Measurements from ENCODE around the gene LRMDA.

LRMDA gene

DNA sequence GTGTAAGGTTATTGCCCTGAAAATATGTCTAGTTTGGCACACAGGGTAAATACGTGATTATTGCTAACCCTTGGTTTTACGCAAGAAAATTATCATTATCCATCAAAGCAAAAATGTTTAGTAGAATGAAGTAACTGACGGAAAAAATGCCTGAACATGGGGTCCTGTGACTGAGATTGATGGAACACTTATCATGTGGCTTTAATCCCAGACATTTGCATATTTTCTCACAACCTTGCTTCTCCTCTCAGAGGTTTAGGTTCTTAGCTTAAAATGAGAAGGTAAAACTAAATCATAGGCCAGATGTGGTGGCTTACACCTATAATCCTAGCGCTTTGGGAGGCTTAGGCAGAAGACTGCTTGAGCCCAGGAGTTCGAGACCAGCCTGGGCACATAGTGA is 1010.7 kb downstream of the LRMDA start:
- DNase-seq (ENCODE audit: low read depth in 2 of 3, low spot score in 1 of 3): no peak

DNA sequence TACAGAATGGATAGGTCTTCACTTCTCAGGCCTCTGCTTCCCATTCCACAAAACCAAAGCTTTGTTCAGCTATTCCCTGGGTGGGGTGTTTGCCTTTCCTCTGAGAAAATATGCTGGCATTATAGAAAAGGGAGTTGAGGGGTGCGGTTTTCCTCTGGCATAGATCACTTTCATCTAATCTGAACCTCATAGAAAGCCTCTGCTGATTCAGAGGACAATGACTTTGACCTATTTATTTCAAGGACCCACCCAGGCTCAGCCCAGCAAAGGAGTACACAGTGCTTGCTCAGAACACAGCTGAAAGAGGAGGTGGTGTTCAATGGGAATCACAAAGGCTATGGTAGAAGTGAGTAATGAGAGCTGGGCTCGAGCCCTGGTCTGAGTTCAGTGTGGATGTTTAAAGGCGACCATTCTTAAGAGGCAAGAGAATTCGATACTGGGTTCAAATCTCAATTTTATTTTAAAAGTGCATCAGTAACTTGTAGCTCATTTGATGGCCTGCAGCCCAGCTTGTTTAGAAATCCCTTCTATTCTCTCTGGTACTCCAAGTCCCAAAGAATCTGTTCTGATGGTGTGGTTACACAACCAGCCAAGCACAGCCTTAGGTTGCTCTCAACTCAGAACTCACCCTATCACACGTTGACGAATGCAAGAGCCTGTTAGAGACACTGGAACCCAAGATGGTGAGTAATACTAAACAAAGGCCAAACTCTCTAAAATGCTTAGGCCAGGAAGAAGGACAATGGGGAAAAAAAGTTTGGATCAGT is 1012.8 kb downstream of the LRMDA start:
- no peak for DNase-seq (ENCODE audit: low read depth in 2 of 3, low spot score in 1 of 3)

DNA sequence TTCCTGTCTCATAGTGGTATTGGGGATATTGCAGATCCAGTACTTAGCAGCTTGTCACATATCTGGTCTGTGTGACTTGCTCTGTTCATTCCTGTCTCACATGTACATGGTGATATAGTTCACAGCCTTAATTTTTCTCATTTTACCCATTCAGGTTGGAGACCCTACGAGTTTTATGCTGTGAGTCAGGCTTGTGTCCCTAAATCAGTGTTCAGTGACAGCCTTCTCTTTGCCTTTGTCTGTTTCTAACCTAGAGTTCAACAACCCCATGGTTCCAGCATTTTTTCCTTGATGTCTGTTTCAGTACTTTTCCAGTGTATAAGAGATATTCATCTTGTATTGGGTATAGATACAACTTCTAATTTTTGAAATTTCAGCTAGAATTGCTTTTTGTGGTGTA is 1016.2 kb downstream of the LRMDA start:
- no peak for DNase-seq (ENCODE audit: low read depth in 2 of 3, low spot score in 1 of 3)

DNA sequence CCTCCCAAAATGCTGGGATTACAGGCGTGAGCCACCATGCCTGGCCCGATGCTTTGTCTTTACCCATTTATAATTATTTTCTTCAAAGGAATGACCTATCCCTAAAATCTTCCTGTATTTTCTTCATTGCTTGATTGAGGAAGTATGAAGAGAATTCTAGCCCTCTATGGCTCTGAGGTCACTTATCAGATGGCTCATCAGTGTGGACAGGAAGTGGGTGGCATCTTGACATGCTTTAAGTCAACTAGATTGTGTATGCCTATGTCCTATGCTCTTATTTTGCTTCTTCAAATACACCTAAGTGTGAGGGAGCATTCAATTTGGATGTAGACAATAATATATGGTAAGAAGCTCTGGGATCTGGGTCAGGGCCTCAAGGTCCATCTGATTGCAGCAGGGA is 1020.5 kb downstream of the LRMDA start:
- DNase-seq (ENCODE audit: low read depth in 2 of 3, low spot score in 1 of 3): no peak

DNA sequence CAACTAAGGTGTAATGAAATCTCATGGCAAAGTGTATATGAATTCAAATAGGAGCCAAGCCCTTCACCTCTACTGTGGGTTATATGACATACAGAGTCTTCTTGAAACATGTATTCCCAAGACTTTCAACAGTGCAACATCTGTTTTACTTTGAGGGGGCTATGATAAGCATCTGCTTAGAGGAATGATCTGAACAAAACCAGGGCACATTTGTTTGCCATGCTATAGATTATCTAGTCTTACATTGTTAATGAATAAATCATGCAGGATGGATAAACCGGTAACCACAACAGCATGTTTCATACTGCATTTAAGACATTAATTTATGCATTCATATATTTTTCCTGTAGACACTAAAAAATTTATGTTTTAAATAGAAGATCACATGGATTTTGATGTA is 1021.9 kb downstream of the LRMDA start:
- DNase-seq (ENCODE audit: low read depth in 2 of 3, low spot score in 1 of 3): no peak

DNA sequence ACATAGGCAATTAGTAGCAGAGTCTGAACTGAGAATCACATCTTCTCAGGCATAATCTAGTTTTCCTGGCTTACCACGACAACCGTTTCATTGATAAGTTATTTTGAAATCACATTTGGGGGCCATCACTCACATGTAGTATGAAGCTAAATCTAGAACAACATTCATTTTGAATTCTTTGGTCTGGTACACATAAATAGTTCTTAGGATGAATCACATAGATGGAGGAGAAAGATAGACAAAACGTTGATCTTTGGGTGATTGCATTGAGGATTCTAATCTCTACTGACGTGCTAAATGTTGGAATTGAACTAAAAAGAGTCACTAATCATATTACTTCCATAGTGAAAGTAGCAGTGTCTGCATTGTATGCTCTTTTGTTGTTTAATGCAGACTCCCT is 1022.6 kb downstream of the LRMDA start:
- DNase-seq (ENCODE audit: low read depth in 2 of 3, low spot score in 1 of 3): no peak

DNA sequence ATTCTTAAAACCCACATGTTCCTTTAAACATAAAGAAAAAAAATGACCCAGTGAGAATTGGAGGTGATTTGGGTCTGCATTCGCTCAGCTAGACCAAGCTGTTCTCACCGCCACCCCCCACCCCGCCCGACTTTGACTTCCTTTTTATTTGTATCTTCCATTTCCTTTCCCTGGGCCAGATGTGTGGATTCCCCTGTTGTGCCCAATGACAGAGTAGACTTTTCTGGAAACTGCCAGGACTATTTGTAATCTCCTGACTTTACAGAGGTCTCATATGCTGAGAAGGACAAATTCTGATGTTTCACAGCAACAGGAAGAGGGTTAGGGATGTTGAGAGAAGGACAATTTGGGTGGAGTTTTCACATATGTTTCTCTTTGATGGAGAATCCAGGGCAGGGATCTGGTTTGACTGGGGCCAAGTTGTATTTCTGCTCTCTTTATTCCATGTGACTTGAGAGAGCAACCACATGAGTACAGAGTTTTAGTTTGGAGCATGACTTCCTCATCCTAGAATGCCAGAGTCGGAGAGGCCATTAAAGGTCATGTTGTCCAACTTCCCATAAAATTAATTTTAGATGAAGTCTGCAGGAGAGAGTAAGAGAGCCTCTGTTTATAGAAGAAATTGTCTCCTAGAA is 1023.2 kb downstream of the LRMDA start:
- no peak for DNase-seq (ENCODE audit: low read depth in 2 of 3, low spot score in 1 of 3)

DNA sequence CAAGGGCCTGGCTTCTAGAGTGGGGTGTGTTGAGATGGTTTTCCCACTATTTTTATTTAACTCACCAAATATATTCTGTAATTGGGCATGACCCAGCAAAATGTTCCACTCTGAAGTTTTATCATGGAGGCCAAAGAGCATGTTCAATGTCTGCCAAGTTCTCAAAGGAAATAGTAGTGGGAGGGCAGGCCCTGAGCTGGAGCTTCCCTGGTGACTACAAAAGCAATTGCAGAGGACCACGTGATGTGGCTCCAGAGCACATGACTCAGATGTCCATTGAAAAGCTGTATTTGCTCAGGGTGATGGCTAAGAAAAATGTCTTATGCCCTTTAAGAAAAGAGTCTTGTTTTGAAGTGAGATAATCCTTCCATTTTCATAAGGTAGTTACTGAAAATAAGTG is 1024.8 kb downstream of the LRMDA start:
- no peak for DNase-seq (ENCODE audit: low read depth in 2 of 3, low spot score in 1 of 3)

DNA sequence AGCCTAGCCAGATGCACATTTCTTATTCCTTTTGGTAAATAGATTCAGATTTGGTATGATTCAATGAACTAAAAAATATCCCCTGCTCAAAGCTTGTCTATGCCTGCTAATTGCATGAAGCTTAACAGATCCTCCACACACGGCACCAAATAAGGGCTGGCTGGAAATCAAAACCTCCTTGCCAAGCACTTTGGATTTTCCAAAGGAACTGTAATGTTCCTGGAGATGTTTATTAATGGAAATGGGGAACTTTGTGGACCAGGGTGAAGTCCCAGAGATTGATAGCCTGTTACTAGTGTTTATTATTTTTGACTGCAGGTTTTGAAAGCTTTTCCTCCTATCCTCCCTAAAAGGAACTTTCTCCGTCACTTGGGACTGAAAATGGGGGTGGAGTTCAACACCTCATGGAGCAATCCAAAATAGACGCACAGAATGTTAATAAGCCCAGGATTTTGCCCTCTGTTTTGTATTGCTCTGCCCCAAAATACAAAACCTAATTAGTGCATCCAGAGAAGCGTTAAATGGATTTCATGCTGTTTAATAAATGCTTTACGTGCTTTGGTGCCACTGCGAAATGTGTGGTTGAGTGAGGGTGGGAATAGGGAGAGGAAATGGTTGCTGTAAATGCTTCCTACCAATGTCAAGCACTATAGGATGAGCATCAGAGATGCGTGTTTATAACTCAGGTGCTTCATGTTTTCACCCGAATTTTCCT is 1027.7 kb downstream of the LRMDA start:
- no peak for DNase-seq (ENCODE audit: low read depth in 2 of 3, low spot score in 1 of 3)

DNA sequence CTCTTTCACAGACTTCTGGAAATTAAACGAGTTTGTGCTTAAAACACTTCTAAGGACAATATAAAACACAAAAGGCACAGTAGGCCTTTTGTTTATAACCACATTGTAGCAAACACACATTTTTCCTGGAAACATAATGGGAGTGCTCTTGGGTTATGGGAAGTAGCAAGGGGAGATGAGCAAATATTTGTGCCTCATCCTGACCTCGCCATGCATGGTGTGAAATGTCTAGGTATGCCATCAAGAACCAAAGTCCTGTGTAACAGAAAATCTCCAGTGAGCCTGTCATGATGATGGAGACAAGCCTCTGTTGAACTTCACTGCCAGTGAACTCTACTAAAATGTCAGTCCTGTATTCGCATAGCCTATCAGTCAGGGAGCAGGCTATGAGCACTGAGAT is 1029.6 kb downstream of the LRMDA start:
- DNase-seq (ENCODE audit: low read depth in 2 of 3, low spot score in 1 of 3): no peak

DNA sequence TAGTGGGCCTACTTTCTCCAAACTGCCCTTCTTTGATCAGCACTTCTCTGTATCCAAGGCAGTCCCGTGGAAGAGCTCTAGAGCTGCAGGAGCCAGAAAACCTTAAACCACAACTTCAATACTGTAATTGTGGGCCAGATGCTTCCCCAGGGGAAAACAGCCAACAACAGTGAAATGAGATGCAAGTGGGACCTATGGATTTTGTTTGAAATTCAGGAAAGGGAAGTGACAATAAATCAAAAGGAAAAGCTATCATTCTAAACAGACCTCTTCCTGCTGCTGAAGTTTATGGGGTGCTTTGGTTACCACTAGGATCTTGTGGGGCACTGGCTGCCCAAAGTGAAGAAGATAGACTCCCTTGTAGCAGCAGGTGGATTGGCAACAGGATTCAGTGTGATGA is 1031.7 kb downstream of the LRMDA start:
- no peak for DNase-seq (ENCODE audit: low read depth in 2 of 3, low spot score in 1 of 3)

DNA sequence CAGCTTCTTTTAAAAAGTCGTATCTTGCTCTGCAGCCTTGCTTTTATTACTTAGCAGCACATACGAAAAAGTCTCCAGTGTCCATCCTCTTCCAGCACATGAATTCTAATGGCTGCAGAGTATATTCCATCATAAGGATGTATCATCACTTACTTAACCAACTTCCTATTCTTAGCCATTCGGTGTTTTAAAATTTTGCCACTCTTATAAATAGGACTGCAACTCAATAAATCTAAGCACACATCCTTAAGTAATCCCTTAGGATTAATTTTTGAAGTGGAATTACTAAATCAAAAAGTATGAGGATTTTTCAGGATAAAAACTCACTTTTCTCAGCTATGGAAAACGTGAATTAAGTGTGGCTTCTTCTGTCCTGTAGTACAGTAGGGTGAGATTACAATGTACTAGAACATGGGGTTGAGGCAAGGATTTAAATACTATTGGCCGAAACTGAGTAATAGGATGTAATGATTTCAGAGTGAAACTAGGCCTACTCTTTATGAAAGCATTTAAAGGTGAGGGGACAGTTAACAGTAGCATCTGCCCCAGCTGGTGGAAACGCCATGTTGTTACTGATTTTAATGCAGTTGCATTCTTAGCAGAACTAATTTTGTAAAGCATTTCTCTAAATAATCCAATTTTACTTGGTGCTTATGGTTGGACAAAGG is 1035.5 kb downstream of the LRMDA start:
- no peak for DNase-seq (ENCODE audit: low read depth in 2 of 3, low spot score in 1 of 3)

DNA sequence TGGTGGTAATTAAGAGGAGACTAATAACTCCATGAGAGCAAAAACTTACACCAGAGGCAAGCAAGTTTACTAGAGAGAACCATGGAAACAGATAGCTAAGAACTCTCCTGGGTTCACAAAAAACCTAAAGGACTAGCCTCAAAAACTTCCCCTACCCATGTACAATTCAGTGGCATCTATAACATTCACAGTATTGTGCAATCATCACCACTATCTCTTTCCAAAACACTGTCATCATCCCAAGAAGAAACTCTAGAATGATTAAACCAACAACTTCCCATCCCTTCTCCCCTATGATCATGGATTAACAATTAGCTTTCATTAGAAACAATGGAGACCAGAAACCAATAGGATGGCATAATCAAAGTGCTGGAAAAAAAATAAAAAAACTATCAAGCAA is 1038.3 kb downstream of the LRMDA start:
- DNase-seq (ENCODE audit: low read depth in 2 of 3, low spot score in 1 of 3): no peak

DNA sequence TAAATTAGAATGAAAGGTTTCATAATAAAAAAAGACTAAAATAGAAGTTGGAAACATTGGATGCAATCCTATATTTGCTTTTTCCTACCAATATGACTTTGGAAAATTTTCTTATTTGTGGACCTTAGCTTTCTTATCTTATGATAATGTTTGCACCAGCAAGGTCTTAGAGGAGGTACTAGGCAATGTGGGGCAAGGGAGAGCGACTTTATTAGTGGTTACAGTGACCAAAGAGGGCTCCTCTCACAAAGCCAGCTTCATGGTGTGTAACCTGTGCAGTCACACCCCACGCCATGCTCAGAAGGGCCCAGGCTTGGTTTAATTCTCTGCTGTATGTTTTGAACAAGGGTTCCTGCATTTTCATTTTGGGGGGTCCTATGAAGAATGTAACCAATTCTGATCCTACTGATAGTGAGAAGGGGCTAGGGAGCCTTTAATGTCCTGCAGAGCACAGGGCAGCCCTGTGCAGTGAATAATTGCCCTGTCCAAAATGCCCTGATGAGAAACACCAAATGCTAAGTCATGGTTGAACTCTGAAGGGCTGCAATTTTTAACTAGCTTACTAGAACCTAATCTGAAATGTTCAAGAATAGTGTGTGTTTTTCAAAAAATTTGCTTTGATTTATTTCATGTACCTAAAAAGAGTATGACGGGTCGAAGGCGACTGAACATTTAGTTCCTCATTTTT is 1047.8 kb downstream of the LRMDA start:
- no peak for DNase-seq (ENCODE audit: low read depth in 2 of 3, low spot score in 1 of 3)

DNA sequence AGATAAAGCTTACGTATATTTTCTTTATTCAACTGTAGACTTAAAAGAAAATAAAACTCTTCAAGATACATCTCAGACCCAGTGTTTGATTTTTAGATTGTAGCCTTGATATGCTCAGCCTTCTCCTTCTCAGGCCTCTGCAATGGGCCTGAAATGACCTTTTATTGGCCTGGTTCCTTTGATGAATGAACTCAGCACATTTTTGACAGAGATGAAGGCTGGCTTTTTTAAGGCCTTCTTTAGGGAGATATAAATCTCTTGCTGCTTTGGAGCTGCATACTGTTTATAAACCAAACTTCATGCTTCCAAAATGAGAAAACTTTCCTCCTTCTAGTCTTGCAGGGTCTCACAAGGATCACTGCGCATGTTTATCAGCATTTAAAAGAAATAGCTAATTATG is 1049.8 kb downstream of the LRMDA start:
- DNase-seq (ENCODE audit: low read depth in 2 of 3, low spot score in 1 of 3): no peak

DNA sequence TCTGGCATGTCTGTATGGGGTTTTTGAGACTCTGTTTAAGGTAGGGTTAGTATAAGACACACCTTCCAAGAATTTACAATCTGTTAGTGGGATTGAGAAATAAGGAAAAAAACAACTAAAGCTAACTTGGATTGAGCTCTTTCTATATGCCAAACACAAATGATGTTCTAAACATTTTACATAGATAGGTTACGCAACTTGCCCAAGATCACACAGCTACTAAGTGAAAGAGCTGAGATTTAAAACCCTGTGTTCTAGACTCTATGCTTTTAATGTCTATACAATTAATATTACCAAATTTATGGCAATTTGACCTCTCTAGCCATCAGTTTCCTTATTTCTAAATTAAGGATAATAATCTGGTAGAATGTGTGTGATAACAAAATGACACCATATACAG is 1056.2 kb downstream of the LRMDA start:
- no peak for DNase-seq (ENCODE audit: low read depth in 2 of 3, low spot score in 1 of 3)

DNA sequence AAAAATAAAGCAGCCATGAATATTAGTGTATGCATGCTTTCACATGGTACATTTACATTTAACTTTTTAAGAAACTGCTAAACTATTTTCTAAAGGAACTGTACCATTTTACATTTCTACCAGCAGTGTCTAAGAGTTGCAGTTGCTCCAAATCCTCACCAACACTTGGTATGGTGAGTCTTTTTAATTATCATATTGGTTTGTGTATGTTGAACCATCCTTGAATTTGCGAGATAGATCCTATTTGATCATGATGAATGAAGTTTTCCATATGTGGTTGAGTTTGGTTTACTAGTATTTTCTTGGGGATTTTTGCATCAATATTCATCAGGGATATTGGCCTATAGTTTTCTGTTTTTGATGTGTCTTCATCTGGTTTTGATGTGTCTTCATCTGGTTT is 1057.2 kb downstream of the LRMDA start:
- DNase-seq (ENCODE audit: low read depth in 2 of 3, low spot score in 1 of 3): no peak

DNA sequence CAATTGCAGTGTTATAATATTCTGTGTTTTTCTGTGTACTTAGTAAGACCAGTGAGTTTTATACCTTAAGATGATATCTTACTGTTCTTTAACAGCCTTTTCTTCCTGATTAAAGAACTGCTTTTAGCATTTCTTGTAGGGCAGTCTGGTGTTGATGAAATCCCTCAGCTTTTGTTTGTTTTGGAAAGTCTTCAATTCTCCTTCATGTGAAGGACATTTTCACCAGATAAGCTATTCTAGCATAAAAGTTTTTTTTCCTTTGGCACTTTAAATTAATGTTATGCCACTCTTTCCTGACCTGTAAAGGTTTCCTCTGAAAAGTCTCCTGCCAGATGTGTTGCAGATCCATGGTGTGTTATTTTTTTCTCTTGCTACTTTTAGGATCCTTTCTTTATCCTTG is 1059.8 kb downstream of the LRMDA start:
- DNase-seq (ENCODE audit: low read depth in 2 of 3, low spot score in 1 of 3): no peak

DNA sequence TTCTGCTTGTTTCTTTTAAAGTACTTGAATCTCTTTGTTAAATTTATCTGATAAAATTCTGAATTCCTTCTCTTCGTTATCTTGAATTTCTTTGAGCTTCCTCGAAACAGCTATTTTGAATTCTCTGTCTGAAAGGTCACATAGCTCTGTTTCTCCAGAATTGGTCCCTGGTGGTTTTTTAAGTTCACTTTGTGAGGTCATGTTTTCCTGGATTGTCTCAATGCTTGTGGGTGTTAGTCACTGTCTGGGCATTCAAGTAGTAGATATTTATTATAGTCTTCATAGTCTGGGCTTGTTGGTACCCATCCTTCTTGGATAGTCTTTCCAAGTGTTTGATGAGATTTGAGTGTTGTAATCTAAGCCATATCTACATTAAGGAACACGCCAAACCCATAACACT is 1060.6 kb downstream of the LRMDA start:
- DNase-seq (ENCODE audit: low read depth in 2 of 3, low spot score in 1 of 3): no peak

DNA sequence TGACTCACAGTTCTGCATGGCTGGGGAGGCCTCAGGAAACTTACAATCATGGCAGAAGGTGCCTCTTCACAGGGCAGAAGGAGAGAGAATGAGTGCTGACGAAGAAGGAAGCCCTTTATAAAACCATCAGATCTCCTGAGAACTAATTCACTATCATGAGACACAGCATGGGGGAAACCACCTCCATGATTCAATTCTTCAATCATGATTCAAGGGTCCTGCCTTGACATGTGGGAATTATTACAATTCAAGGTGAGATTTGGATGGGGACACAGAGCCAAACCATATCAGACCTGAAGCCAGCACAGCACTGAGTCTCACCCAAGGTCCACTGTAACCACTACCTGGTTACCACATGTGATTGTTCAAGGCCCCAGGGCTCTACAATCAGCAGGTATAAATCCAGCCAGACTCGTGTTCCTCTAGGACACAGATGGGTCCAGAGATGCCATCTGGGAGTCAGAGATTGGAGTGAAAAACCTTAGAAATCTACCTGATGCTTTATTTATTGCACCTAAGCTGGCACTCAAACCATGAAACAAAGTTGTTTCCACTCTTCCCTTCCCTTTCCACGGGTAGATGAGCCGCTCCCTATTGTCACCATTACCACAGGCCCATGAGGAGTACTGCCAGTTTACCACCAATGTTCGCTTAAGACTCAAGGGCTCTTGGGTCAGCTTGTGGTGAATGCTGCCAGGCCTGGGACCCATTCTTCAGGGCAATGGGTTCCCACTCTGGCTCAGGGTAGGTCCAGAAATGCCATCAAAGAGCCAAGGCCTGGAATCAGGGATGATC is 1061.5 kb downstream of the LRMDA start:
- DNase-seq (ENCODE audit: low read depth in 2 of 3, low spot score in 1 of 3): no peak

DNA sequence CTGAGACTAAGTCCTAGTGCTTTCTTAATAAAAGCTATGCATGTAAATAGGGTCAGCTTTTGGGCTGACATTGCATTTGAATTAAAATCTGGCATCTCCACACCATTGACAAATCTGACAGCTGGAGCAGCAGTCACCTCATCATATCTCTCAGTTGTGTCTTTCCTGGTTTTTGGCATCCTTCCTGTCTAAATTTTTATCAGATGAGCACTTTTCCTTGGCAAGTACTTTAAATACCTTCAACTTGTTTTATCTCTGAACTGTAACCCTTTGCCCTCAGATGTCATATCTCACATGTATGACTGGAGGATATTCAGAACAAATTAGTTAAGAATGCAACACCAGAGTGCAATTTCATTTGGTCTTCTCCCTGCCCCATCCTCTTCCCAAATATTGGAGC is 1066.2 kb downstream of the LRMDA start:
- no peak for DNase-seq (ENCODE audit: low read depth in 2 of 3, low spot score in 1 of 3)

Data from stimulated activated CD4-positive, alpha-beta T cell treated with anti-CD3 and anti-CD28 coated beads, Interleukin-12 subunit alpha, Interleukin-12 subunit beta, amount 100 ng/mL, for 48 hours (primary cell).